Measurements from ENCODE around the gene LONP1.

The LONP1 gene

GRCh38 chr19:5673752-5674151 lies 46.2 kb downstream of the LONP1 start:
- Histone ChIP-seq H4K20me1 (ENCODE audit: control insufficient read depth, insufficient read depth, low read depth, low read length) (no peaks in the 10 kb centered on the region), H3K36me3 (ENCODE audit: control insufficient read depth, low read length) (peaks cover 33% of the 10 kb centered on the region), H3K4me3 (ENCODE audit: low read length) (no peak overlapping the region), H3K27ac (ENCODE audit: low read depth, low read length) (no peak overlapping the region), H3K4me1 (ENCODE audit: control insufficient read depth, low read length) (no peaks in the 10 kb centered on the region), H3K9me3 (ENCODE audit: control insufficient read depth, insufficient read depth, low read length) (no peaks in the 10 kb centered on the region), H3K9me2 (replicated peaks; ENCODE audit: control insufficient read depth, low read length) (no peaks in the 10 kb centered on the region), H3K4me2 (ENCODE audit: low read length) (no peak overlapping the region), H3F3A (ENCODE audit: control insufficient read depth, insufficient read depth) (no peaks in the 10 kb centered on the region), H3K27me3 (ENCODE audit: control insufficient read depth, low read length) (no peaks in the 10 kb centered on the region), H3K79me2 (ENCODE audit: control insufficient read depth, low read length) (no peaks in the 10 kb centered on the region)
- no peak for TF ChIP-seq EZH2phosphoT487 (IDR thresholded peaks at IDR 0.05; ENCODE audit: borderline replicate concordance, low read length)
- TF ChIP-seq, protein P1, sequence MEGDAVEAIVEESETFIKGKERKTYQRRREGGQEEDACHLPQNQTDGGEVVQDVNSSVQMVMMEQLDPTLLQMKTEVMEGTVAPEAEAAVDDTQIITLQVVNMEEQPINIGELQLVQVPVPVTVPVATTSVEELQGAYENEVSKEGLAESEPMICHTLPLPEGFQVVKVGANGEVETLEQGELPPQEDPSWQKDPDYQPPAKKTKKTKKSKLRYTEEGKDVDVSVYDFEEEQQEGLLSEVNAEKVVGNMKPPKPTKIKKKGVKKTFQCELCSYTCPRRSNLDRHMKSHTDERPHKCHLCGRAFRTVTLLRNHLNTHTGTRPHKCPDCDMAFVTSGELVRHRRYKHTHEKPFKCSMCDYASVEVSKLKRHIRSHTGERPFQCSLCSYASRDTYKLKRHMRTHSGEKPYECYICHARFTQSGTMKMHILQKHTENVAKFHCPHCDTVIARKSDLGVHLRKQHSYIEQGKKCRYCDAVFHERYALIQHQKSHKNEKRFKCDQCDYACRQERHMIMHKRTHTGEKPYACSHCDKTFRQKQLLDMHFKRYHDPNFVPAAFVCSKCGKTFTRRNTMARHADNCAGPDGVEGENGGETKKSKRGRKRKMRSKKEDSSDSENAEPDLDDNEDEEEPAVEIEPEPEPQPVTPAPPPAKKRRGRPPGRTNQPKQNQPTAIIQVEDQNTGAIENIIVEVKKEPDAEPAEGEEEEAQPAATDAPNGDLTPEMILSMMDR (IDR thresholded peaks at IDR 0.05; ENCODE audit: low read depth, low read length, poor library complexity, severe bottlenecking) = no peak

GRCh38 chr19:5672708-5673459 lies 47.1 kb downstream of the LONP1 start:
- H3K4me1 ChIP-seq (ENCODE audit: control insufficient read depth, low read length) = no peaks in the 10 kb centered on the region
- H3K9me3 ChIP-seq (ENCODE audit: control insufficient read depth, insufficient read depth, low read length) = no peaks in the 10 kb centered on the region
- H3F3A ChIP-seq (ENCODE audit: control insufficient read depth, insufficient read depth) = no peaks in the 10 kb centered on the region
- no peaks in the 10 kb centered on the region for H3K9me2 ChIP-seq (replicated peaks; ENCODE audit: control insufficient read depth, low read length)
- no peak for TF ChIP-seq EZH2phosphoT487 (IDR thresholded peaks at IDR 0.05; ENCODE audit: borderline replicate concordance, low read length)
- TF ChIP-seq, protein P1 (IDR thresholded peaks at IDR 0.05; ENCODE audit: low read depth, low read length, poor library complexity, severe bottlenecking) = no peak
- no peaks in the 10 kb centered on the region for H3K79me2 ChIP-seq (ENCODE audit: control insufficient read depth, low read length)
- H3K36me3 ChIP-seq (ENCODE audit: control insufficient read depth, low read length) = peaks cover 39% of the 10 kb centered on the region
- H3K27me3 ChIP-seq (ENCODE audit: control insufficient read depth, low read length) = no peaks in the 10 kb centered on the region
- no peaks in the 10 kb centered on the region for H4K20me1 ChIP-seq (ENCODE audit: control insufficient read depth, insufficient read depth, low read depth, low read length)
- no peak overlapping the region for H3K27ac ChIP-seq (ENCODE audit: low read depth, low read length)
- H3K4me3 ChIP-seq (ENCODE audit: low read length) = no peak overlapping the region
- H3K4me2 ChIP-seq (ENCODE audit: low read length) = no peak overlapping the region

GRCh38 chr19:5671600-5671999 lies 48.3 kb downstream of the LONP1 start:
- H3K27ac ChIP-seq (ENCODE audit: low read depth, low read length) = no peak overlapping the region
- H3K27me3 ChIP-seq (ENCODE audit: control insufficient read depth, low read length) = no peaks in the 10 kb centered on the region
- H4K20me1 ChIP-seq (ENCODE audit: control insufficient read depth, insufficient read depth, low read depth, low read length) = no peaks in the 10 kb centered on the region
- H3K9me2 ChIP-seq (replicated peaks; ENCODE audit: control insufficient read depth, low read length) = no peaks in the 10 kb centered on the region
- H3K4me3 ChIP-seq (ENCODE audit: low read length) = no peak overlapping the region
- H3K36me3 ChIP-seq (ENCODE audit: control insufficient read depth, low read length) = peaks cover 50% of the 10 kb centered on the region
- TF ChIP-seq EZH2phosphoT487 (IDR thresholded peaks at IDR 0.05; ENCODE audit: borderline replicate concordance, low read length) = no peak
- TF ChIP-seq, protein P1 (IDR thresholded peaks at IDR 0.05; ENCODE audit: low read depth, low read length, poor library complexity, severe bottlenecking) = no peak
- no peaks in the 10 kb centered on the region for H3K4me1 ChIP-seq (ENCODE audit: control insufficient read depth, low read length)
- no peaks in the 10 kb centered on the region for H3K79me2 ChIP-seq (ENCODE audit: control insufficient read depth, low read length)
- H3K9me3 ChIP-seq (ENCODE audit: control insufficient read depth, insufficient read depth, low read length) = no peaks in the 10 kb centered on the region
- no peak overlapping the region for H3K4me2 ChIP-seq (ENCODE audit: low read length)
- H3F3A ChIP-seq (ENCODE audit: control insufficient read depth, insufficient read depth) = no peaks in the 10 kb centered on the region

All from DOHH2 (cell line).